Renal pelvis (tissue), 12 donors: ENCODE results near the gene VASH1. TPM values are rescaled to one million over a fixed set of nuclear protein-coding genes. Genes with fewer than 3 reads are reported as not detected.
"Not testable (repeated sequence)": the region's sequence is repeated elsewhere in the genome, so short reads cannot be mapped to it uniquely, and the experiment has no call there.

Source experiments
- DNase-seq: peaks from one replicate; pipeline ENCODE4 v3.0.0-alpha.2; 2013
- long read RNA-seq, 16 experiments: transcript quantifications; one replicate each; lab custom pipeline, GENCODE V29; 2026
- polyA plus RNA-seq, 3 donors: library from polyadenylated mRNA; unstranded; fragments of 120-200 nt; gene quantifications; one replicate each; pipeline ENCODE4 v1.2.1, GENCODE V29; 2013; ENCODE audit not compliant: insufficient read length in 3 of 3

Gene VASH1
- 10 to 100 TPM; 36.7 to 44.5 (median 41.4) TPM for polyA plus RNA-seq
- long read RNA-seq, donor 1, full-length matches to known transcripts = 5 of 5 reads
- long read RNA-seq, donor 1, partial matches to known transcripts = 0 of 5 reads
- long read RNA-seq, donor 1, other reads (novel, unspliced or antisense) = 0 of 5 reads
- long read RNA-seq, donor 2, full-length matches to known transcripts = 9 of 9 reads
- long read RNA-seq, donor 2, partial matches to known transcripts = 0 of 9 reads
- long read RNA-seq, donor 2, other reads (novel, unspliced or antisense) = 0 of 9 reads
- long read RNA-seq, donor 3, full-length matches to known transcripts = 5 of 22 reads
- long read RNA-seq, donor 3, partial matches to known transcripts = 17 of 22 reads
- long read RNA-seq, donor 3, other reads (novel, unspliced or antisense) = 0 of 22 reads
- long read RNA-seq, donor 4, full-length matches to known transcripts = 1 of 1 reads
- long read RNA-seq, donor 4, partial matches to known transcripts = 0 of 1 reads
- long read RNA-seq, donor 4, other reads (novel, unspliced or antisense) = 0 of 1 reads
- long read RNA-seq, donor 5, partial matches to known transcripts = 0 of 3 reads
- long read RNA-seq, donor 5, other reads (novel, unspliced or antisense) = 0 of 3 reads
- long read RNA-seq, donor 6, full-length matches to known transcripts = 7 of 16 reads
- long read RNA-seq, donor 6, partial matches to known transcripts = 9 of 16 reads
- long read RNA-seq, donor 6, other reads (novel, unspliced or antisense) = 0 of 16 reads
- long read RNA-seq, donor 7, full-length matches to known transcripts = 11 of 11 reads
- long read RNA-seq, donor 7, partial matches to known transcripts = 0 of 11 reads
- long read RNA-seq, donor 7, other reads (novel, unspliced or antisense) = 0 of 11 reads
- long read RNA-seq, donor 8, full-length matches to known transcripts = 2 of 2 reads
- long read RNA-seq, donor 8, partial matches to known transcripts = 0 of 2 reads
- long read RNA-seq, donor 8, other reads (novel, unspliced or antisense) = 0 of 2 reads
- long read RNA-seq, donor 9, full-length matches to known transcripts = 5 of 5 reads
- long read RNA-seq, donor 9, partial matches to known transcripts = 0 of 5 reads
- long read RNA-seq, donor 9, other reads (novel, unspliced or antisense) = 0 of 5 reads
- long read RNA-seq, donor 10, full-length matches to known transcripts = 1 of 1 reads
- long read RNA-seq, donor 10, partial matches to known transcripts = 0 of 1 reads
- long read RNA-seq, donor 10, other reads (novel, unspliced or antisense) = 0 of 1 reads
- long read RNA-seq, donor 11, partial matches to known transcripts = 0 of 1 reads
- long read RNA-seq, donor 11, other reads (novel, unspliced or antisense) = 0 of 1 reads
- long read RNA-seq, donor 12, full-length matches to known transcripts = 9 of 9 reads
- long read RNA-seq, donor 12, partial matches to known transcripts = 0 of 9 reads
- long read RNA-seq, donor 12, other reads (novel, unspliced or antisense) = 0 of 9 reads
- long read RNA-seq, donor 13, full-length matches to known transcripts = 4 of 4 reads
- long read RNA-seq, donor 13, partial matches to known transcripts = 0 of 4 reads
- long read RNA-seq, donor 13, other reads (novel, unspliced or antisense) = 0 of 4 reads
- long read RNA-seq, donor 14 = 0 reads
- long read RNA-seq, donor 15 = 0 reads
- long read RNA-seq, donor 16, full-length matches to known transcripts = 1 of 1 reads
- long read RNA-seq, donor 16, partial matches to known transcripts = 0 of 1 reads
- long read RNA-seq, donor 16, other reads (novel, unspliced or antisense) = 0 of 1 reads

DNA sequence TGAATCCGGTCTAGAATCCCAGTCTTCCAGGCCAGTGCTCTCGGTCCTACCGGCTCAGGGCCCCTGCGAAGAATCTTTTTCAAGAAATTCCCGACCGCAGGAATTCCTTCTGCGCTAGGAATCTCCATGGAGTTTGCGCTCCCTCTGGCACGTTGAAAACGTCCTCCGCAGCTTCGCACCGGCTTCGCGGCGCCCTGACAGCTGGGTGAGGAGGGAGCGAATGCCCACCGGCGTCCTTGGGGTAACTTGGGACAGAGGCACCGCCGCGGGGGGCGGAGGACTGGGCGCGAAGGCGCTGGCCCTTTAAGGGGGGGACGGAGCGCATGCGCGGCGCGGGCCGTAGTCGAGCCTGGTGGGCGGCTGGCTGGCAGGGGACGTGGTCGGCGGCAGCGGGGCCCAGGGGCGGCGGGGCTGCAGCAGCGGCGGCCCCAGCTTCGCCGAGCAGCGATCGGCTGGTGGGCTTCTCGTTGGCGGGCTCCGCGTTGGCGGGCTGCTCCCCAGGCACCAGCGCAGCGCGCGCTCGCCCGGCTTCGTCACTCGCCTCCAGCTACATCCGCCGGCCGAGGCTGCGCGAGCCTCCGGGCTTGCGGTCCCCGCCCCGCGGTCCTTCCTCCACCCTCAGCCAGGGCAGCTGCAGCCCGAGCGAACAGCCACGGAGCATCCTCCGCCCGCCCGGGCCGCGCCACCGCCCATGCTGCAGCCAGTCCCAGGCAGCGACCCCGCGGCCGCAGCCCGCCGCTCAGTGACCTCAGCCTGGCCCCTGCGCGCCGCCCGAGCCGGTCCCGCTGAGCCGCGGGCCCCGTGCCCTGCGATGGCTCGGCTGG is at the start of gene VASH1:
Gene VASH1, plus strand, starts transcription at position 333 of the 824 bp plus-strand sequence. CDS start 1,354 bp downstream, outside the sequence.
- DNase-seq = peak; percentile 42

DNA sequence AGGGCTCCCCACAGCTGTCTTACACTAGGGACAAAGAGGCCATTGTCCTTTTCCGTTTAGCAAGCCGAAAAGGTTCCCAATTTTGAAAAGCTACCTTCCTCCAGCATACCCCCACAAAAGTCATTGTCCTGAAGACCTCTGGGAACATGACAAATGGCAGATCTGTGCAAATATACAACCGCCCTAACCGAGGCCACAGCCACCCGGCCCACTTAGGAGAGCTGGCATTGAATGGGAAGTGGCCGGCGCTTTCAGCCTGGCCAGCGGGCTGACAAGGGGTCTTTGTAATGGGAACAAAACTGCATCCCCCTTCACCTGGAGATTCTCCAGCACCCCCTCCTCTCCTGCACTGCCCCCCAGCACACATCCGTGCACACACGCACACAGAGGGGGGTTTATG is 48.1 kb upstream of the VASH1 start:
- no peak for DNase-seq

DNA sequence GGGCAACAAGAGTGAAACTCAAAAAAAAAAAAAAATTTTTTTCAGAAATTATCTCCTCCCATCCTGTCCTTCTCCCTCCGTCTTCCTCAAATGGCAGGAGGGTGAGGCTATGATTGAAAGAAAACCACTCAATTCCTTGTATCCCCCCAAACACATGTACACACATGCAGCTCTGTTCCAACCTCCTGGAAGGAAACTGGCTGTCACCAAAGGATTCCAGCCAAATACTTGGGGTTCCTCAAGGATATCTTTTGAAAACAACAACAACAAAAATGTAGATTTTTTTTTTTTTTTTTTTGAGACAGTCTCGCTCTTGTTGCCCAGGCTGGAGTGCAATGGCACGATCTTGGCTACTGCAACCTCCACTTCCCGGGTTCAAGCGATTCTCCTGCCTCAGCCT is 46.8 kb upstream of the VASH1 start:
- no peak for DNase-seq

DNA sequence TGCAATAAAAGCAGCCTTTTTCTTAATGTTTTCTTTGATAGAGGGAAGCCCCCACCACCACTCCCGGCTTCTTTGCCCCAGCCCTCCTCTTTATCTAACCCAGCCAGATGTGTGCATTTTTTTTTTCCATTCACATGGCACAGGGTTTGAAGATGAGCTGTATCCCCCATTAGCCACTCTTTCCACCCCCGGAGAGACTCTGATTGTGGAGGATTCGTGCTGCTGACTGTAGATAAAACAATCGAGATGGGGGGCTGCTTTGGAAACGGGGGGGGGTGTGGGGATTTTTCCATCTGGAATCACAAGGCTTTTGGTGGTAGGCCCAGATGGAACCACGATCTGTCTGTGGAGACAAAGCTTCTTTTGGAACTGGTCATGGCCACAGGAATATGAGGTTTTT is 46.2 kb upstream of the VASH1 start:
- no peak for DNase-seq

DNA sequence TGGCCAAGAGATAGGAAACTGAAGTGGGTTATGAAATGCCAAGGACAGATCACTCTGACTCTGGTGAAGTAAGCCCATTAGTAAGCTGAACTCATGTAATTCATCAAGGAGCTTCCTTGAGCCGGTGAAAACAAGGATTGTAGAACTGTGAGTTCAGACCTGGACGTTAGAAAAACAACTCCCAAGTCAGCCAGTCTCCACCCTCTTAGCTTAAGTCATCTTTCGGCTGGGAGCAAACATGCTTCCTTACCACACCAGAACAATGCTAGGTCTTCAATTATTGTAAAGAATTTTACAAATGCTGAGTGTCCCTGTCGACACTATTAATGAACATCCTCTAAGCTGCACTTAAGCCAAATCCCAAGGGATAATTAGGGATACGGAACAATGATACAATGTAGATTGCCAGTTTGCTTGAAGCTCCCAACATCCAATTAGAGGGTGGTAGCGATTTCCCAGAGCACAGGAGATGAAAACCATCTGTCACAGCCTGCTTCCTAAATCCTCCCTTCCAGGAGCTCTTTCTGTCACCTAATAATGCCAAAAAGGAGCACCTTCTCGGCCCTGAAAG is 45.7 kb upstream of the VASH1 start:
- DNase-seq = no peak

DNA sequence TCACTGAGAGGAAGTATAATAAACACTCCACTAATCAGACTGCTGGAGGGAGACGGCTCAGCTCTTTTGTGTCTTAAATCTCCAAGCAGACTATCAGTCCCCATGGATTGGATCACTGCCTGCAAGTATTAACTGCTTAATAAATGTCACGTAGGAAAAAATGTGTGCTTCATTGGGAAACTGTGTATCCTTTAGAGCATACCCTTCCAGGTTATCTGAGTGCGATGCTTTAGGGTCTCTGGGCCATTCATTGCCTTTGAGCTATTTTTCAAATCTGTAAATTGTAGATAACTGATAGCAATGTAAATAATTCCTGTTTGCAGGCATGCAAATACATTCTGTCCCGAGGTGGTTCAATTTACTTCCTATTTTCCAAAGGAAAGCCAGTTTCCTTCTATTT is 45.0 kb upstream of the VASH1 start:
- no peak for DNase-seq

DNA sequence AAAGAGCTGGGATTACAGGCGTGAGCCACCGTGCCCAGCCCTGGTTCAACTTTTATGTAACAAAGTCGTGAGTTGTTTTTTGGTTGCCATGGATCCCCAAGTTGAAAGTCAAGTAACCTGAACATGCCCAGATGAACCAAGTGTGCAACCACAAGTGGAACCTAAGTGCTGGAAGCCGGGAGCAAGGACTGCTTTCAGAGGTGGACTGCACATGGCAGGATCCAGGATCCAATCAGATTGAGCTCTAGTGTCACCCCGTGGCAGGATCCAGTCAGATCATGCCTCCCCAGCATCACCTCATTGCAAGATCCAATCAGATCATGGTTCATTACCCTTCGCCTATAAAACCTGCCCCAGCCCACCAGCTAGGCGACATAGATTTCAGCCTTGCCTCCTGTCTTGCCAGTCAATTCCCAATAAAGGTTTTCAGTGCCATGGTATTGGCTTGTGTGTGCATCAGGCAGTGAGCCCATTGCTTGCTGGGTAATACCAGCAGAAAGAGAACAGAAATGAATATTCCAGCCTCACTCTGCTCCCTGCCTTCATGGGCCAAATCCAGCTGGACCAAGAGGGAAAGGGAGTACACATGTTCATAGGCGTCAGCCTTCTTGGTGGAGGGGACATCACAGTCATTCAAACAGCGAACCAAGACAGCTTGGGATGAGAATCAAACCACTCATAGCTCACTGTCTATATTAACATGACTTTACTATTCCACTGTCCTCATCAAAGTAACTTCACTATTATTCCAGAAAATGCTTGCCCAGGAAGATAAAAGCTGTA is 43.6 kb upstream of the VASH1 start:
- DNase-seq = no peak

DNA sequence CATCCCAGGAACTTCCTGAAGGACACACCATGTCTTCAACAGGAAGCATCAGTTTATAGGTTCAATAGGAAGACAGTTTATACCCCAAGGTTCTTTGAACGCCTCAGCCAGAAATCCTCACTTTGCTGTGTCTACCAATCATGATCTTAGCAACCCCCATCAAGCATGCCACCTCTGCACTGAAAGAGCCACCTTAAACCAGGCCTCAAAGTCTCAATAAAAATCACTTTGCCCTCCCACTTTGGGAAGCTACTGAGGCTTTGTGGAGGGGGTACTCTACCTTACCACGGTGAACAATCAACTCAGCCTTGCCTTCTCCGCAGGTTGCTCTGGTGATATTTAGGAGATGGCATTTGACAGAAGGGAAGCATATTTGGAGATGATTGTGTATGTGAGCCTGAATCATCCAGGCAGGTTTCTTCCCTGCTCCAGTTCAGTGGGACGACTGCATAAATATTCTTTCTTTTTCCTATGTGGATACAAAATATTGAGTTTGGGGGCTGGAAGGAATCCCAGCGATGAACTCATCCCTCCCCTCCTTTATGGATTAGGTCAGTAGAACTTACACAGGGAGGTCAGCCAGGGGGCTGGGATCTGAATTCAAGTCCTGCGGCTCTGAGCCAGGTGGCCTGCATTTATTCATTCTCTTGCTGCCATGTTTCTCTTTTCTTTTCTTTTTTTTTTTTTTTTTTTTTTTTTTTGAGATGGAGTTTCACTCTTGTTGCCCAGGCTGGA is 42.8 kb upstream of the VASH1 start:
- no peak for DNase-seq

DNA sequence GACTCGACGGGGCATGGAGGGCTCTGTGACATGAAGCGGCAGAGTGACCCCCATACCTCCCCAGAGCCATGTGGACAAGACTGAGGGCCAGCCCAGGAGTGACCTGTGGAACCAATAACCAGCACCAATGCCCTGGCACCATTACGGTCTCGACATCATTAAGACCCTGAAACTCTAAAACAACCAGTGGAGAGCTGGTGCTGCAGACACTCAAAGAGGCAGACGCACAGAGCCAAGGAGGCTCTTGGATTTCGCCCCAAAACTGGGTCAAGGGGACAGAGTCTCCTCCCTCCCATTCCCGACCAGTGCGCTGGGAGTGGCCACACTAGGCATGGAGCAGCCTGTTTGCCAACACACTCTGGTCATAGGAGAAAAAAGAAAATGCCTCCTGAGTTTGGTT is 41.6 kb upstream of the VASH1 start:
- no peak for DNase-seq

DNA sequence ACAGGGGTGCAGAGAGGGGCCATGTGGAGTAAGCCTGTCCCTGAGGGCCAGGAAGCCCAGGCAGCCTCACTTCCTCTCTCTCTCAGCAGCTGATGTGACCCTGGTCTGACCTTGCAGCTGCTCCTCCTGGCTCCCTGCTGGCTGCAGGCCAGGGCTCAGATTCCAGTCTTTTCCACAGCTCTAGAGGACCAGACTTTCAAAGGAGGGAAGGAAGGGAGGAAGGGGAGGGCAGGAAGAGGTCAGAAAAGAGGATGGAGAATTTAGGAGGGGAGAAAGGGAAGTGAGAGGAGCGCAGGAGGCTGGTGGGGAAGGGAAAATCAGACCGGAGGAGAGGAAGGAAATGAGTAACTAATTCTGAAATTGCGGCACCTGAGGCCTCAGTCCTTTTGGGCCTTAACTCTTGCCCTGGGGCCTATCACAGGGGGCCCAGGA is 40.9 kb upstream of the VASH1 start:
- peak; percentile 62 for DNase-seq

DNA sequence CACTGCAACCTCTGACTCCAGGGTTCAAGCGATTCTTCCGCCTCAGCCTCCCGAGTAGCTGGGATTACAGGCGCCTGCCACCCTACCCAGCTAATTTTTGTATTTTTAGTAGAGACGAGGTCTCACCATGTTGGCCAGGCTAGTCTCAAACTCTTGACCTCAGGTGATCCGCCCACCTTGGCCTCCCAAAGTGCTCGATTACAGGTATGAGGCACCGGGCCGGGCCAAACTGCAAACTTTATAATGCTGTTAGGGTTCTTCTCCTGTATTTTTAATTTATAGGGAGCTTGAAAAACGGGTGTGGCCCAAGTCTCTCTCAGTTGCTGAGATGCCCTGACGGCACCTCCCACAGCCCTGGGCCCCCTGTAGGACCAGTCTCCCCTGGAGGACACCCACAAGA is 39.8 kb upstream of the VASH1 start:
- DNase-seq = not testable (repeated sequence)

DNA sequence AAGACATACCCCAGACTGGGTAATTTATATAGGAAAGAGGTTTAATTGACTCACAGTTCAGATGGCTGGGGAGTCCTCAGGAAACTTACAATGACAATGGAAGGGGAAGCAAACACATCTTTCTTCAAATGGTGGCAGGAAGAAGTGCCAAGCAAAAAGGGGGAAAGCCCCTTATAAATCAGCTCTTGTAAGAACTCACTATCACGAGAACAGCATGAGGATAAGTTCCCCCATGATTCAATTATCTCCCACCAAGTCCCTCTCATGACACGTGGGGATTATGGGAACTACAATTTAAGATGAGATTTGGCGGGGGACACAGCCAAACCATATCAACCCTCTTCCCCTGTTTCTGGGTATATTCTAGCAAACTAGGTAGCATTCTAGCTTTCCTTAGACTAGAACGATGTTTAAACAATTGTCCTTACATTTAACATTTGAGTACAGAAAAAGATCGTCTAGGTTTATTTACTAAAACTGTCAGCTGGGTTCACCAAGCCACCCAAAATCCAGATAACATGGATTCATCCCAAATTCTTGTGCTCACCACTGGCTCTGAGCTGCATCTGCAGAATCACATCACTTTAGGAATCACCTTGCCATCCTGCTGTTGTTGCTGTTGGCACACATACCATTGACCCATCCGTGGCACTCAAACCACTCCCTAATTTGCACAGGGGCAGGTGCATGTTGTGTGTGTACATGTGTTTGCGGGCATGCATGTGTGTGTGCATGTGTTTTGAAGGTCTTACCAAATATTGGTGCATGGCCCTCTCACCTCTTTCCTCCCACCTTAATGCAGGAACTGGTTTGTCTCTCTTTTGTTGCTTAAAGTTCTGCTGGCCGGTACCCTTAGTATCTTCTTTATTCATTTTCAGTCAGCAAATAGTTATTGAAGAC is 36.4 kb upstream of the VASH1 start:
- DNase-seq = no peak

DNA sequence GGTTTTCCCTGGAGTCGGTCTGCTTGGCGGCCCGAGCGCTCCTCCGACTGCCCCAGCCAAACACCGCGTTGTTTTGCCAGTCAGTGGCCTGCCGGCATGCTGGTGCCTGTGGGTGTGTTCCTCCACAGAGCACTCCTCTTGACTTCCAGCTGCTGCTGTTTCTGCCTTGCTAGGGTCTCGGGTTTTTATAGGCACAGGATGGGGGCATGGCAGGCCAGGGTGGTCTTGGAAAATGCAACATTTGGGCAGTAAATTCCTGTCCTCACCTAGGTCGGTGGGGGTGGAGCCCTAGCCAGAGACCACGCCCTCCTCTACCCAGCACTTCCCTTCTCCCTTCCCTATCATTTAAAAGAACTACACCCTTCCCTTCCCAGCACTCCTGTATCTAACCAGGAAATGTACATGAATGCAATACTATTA is 34.7 kb upstream of the VASH1 start:
- no peak for DNase-seq

DNA sequence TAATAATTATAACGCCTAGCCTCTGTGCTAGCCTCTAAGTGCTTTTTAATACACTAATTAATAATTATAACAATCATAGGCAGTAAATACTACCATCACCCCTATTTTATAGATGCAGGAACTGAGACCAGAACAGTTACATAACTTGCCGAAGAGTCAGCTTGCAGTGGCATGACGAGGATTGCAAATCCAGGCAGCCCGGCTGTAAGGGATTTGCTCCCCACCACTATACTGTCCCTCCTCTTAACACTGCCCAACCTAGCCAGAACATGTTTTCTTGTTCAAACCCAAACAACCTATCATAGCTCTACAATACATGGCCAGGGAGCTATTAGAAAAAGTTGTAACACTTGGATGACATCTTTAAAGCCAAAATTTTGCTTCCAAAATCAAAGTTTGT is 33.9 kb upstream of the VASH1 start:
- DNase-seq = no peak

DNA sequence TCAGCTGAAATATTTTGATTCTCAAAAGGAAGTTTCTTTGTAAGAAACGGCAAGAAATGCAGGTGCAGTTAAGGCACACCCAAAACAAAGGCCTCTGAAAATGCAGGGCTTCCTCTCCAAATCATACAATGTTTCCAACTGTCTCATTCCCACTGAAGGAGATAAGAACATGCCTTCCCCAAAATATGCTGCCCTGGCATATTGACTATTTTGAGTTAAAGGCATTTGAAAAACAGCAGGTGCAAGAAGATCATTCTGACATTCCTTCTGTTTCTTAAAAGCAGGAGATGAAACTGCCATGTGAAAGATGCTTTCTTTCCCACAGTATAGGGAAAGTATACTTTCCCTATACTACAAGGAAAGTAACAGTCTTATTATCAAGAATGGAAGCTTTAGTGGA is 33.4 kb upstream of the VASH1 start:
- no peak for DNase-seq

DNA sequence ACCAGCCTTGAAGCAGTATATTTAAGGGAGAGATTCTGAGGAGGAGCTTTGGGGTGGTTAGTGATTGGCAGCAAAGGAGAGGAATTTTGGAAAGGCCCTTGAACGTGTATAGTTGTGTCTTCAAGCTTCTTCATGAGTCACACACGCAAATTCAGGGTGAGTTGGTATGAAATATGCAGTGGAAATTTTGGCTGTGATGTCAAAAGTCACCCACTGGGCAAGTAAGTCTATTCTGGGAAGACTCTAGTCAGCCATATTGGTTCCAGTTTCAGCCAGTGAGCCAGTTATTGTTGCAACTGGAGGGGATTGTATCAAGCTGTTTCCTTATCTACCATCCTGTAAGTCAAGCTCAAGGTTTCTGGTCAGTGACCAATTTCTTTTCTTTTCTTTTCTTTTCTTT is 32.0 kb upstream of the VASH1 start:
- no peak for DNase-seq

DNA sequence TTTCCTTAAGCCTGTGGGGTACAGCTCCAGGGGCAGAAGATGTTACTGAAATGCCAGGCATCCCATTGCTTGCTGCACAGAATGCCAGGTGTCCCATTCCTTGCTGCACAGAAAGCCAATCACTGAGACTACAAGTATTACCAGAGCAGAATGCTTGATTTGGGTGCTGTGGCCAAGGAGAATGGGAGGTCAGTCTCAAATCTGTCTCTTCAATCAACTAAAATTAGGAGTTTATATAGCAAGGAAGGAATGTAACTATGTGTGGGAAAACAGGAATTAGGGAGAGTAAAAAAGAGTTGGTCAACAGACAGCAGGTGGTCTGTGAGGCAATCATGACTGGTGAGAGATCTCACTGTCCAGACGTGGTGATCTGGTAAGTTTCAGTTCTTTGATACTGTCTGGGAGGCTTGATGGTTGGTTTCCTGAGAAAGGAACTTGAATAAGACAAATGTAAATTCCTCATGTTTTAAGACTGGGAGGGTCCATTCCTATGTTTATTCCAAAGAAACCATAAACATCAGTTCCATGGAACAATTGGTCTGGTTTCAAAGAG is 31.2 kb upstream of the VASH1 start:
- no peak for DNase-seq
